ENCODE results near the gene ADCY9. TPM values are rescaled to one million over a fixed set of nuclear protein-coding genes. Genes with fewer than 3 reads are reported as not detected.

ADCY9 gene
- total RNA-seq, 2 experiments from 2014 or later, result 6.5 to 7.1 TPM

DNA sequence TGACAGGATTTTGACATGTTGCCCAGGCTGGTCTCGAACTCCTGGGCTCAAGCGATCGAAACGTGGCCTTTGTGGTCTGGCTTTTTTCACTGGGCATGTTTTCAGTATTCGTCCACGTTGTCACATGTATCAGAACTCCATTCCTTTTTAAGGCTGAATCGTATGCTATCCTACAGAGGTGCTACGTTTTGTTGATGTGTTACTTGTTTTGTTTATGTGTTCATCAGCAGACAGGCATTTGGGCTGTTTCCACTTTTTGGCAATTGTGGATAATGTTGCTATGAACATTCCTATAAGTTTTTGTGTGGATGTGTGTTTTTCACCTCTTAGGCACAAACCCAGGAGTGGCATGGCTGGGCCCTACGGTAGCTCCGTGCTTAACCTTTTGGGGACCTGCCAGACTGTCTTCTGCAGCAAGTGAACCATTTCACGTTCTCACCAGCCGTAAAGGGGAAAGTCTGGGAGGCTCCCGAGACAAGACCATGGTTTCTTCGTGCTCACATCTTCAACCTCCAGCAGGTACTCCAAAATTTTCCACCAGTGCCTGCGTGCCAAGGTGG lies 26.9 kb downstream of the ADCY9 start:
- H3K27me3 Mint-ChIP-seq (ENCODE audit: low read depth), result no peaks in the 10 kb centered on the region
- DNase-seq, result no peak
- no peak overlapping the region for H3K4me3 Mint-ChIP-seq
- H3K9me3 Mint-ChIP-seq, result no peaks in the 10 kb centered on the region
- no peaks in the 10 kb centered on the region for H3K36me3 Mint-ChIP-seq (ENCODE audit: low read depth)
- CTCF ChIA-PET, result no interaction called here
- no peaks in the 10 kb centered on the region for H3K4me1 Mint-ChIP-seq (ENCODE audit: low read depth)
- H3K27ac Mint-ChIP-seq, result no peak overlapping the region
- intact Hi-C loops (cut with micrococcal nuclease), result no loop called here

DNA sequence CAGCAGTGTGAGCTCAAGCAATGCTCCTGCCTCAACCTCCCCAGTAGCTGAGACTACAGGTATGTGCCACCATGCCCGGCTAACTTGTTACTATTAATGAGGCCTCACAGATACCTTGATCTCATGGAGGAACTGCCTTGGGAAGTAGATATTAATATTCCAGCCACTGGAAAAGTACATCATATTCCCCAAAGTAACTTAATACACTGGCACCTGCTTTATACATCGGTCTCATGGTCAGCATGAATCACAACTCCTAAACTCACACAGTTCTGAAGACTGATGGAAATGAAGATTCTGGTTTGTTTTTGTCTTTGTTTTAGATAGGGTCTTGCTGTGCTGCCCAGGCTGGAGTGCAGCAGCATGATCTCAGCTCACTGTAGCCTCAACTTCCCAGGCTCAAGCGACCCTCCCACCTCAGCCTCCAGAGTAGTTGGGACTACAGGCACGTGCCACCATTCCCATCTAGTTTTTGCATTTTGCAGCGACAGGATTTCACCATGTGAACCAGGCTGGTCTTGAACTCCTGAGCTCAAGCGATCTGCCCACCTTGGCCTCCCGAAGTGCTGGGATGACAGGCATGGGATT lies 28.2 kb downstream of the ADCY9 start:
- H3K9me3 Mint-ChIP-seq, result no peaks in the 10 kb centered on the region
- H3K4me3 Mint-ChIP-seq, result no peak overlapping the region
- no peaks in the 10 kb centered on the region for H3K27me3 Mint-ChIP-seq (ENCODE audit: low read depth)
- DNase-seq, result no peak
- no peak overlapping the region for H3K27ac Mint-ChIP-seq
- CTCF ChIA-PET, result interaction anchor here (0.6 to 0.7 kb wide), 2 partner anchors 15 to 310 kb away, joined by 3 read pairs; no protein-coding TSS in a partner anchor
- peaks cover 2% of the 10 kb centered on the region for H3K4me1 Mint-ChIP-seq (ENCODE audit: low read depth)
- no peaks in the 10 kb centered on the region for H3K36me3 Mint-ChIP-seq (ENCODE audit: low read depth)
- intact Hi-C loops (cut with micrococcal nuclease), result no loop called here

DNA sequence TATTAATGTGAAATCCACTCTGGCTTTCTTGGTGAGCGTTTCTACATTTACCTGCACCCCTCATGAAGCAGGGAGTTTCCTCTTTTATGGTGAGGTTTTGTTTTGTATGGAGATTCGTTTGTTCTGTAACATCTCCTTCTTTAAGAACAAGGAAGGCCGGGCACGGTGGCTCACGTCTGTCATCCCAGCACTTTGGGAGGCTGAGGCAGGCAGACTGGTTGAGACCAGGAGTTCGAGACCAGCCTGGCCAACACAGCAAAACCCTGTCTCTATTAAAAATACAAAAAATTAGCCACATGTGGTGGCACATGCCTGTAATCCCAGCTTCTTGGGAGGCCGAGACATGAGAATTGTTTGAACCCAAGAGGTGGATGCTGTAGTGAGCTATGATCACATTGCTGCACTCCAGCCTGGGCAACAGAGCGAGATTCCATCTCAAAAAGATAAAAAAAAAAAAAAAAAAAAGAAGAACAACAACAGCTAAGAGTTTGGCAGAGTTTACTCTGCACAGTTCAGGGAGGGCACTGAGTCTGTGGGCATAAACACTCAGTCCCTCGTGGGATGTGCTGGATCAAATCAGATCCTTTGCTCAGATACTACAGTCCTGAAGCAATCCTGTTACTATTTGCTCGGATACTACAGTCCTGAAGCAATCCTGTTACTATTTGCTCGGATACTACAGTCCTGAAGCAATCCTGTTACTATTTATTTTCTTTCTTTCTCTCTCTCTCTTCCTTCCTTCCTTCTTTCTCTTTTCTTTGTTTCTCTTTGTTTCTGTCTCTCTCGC lies 28.9 kb downstream of the ADCY9 start:
- Mint-ChIP-seq H3K9me3 (no peaks in the 10 kb centered on the region), H3K4me1 (ENCODE audit: low read depth) (peaks cover 10% of the 10 kb centered on the region), H3K4me3 (no peak overlapping the region), H3K36me3 (ENCODE audit: low read depth) (no peaks in the 10 kb centered on the region), H3K27me3 (ENCODE audit: low read depth) (no peaks in the 10 kb centered on the region), H3K27ac (no peak overlapping the region)
- DNase-seq, result no peak
- CTCF ChIA-PET, result interaction anchor here (0.6 to 0.7 kb wide), 2 partner anchors 16 to 311 kb away, joined by 3 read pairs; no protein-coding TSS in a partner anchor
- intact Hi-C loops (cut with micrococcal nuclease), result no loop called here

DNA sequence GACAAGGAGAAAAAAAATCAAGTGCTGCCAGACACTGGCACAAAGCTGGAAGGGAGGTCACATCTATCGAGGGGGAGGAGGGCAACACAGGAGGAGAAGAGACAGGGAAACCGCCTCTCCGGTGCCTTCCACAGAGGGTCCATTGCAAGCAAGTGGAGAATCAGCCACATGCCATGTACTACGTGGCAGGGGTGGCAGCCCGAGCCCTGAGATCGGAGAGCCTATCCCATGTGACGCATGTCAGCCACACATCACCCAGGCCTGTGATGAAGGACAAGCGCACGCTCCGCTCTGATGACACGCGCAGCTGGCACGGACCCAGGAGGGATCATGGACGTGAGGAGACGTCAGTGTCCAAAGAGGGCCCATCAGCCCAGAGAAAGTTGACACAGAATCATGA lies 30.1 kb downstream of the ADCY9 start:
- no peak overlapping the region for H3K27ac Mint-ChIP-seq
- H3K4me1 Mint-ChIP-seq (ENCODE audit: low read depth), result peaks cover 21% of the 10 kb centered on the region

DNA sequence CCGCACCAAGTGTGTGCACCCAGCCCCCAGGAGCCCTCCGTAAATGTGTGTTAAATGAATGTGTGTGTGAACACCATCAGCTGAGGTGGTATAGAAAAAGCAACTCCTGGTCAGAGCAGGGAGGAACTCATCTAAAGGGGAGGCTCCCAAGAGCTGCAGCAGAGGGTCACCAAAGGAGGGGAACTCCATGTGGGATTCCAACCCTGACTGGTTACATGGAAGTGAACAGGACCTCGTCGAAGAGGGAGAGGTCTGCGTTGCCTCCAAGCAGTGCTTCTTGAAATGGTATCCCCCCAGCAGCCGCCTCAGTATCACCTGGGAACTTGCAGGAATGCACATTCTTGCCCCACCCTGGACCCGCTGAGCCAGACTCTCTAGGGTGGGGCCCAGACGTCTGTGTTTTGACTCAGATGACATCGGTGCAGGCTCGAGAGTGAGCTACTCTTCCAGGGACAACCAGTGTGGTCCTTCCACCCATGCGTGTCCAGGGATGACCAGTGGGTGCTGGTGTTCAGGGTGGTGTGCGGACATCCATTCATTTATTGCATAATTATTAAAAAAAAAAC lies 30.8 kb downstream of the ADCY9 start:
- no peak for DNase-seq
- intact Hi-C loops (cut with micrococcal nuclease), result no loop called here
- Mint-ChIP-seq H3K9me3 (no peaks in the 10 kb centered on the region), H3K27ac (no peak overlapping the region), H3K36me3 (ENCODE audit: low read depth) (no peaks in the 10 kb centered on the region), H3K4me3 (no peak overlapping the region), H3K27me3 (ENCODE audit: low read depth) (no peaks in the 10 kb centered on the region), H3K4me1 (ENCODE audit: low read depth) (peaks cover 27% of the 10 kb centered on the region)
- CTCF ChIA-PET, result no interaction called here

More for the DNA sequence above, 30.1 kb downstream of the ADCY9 start:
- H3K36me3 Mint-ChIP-seq (ENCODE audit: low read depth), result no peaks in the 10 kb centered on the region
- CTCF ChIA-PET, result no interaction called here
- no peaks in the 10 kb centered on the region for H3K27me3 Mint-ChIP-seq (ENCODE audit: low read depth)
- intact Hi-C loops (cut with micrococcal nuclease), result no loop called here
- DNase-seq, result no peak
- no peak overlapping the region for H3K4me3 Mint-ChIP-seq
- no peaks in the 10 kb centered on the region for H3K9me3 Mint-ChIP-seq

DNA sequence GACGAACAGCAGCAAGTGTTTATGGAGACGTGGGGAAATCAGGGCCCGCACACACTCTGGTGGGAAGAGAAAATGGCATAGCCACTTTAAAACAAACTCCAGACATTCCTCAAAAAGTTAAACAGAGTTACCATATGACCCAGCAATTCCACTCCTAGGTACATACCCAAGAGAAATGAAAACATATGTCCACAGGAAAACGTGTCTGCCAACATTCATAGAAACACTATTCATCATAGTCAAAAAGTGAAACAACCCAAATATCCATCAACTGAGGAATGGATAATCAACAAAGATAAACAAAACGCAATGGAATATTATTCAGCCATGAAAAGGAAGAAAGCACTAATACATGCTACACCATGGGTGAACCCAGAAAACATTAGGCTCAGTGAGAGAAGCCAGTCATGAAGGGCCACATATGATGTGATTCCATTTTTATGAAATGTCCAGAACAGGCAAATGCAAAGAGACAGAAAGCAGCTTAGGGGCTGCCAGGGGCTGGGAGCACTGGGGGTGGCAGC lies 32.8 kb downstream of the ADCY9 start:
- Mint-ChIP-seq H3K4me3 (no peak overlapping the region), H3K27me3 (ENCODE audit: low read depth) (no peaks in the 10 kb centered on the region), H3K4me1 (ENCODE audit: low read depth) (peaks cover 37% of the 10 kb centered on the region), H3K9me3 (no peaks in the 10 kb centered on the region), H3K27ac (no peak overlapping the region), H3K36me3 (ENCODE audit: low read depth) (no peaks in the 10 kb centered on the region)
- DNase-seq, result no peak
- CTCF ChIA-PET, result no interaction called here
- intact Hi-C loops (cut with micrococcal nuclease), result loop anchor here (5.0 kb wide), 2 partner anchors 99 to 581 kb away; partner anchors contain the start of gene CLUAP1

DNA sequence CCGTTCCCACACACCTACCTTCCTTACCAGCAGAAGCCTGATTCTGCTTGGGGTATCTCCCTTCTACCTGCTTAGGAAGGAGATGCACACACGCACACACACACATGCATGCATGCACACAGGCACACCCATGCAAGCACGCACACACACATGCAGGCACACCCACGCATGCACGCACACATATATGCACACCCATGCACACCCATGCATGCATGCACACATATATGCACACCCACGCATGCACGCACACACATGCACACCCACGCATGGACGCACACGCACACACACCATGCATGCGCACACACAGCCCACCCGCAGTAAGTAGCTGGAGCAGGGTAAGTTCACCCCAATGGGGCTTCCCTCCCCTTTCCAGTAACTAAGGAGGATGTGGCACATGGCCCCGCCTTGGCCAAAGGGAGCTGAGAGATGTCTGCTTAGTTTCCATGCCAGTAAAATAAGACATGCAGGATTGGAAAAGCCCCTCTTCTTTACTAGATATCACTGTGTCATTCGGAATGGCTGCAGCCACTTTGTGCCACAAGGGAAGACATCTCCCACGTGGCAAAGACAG lies 33.7 kb downstream of the ADCY9 start:
- Mint-ChIP-seq H3K27ac (no peak overlapping the region), H3K36me3 (ENCODE audit: low read depth) (peaks cover 2% of the 10 kb centered on the region), H3K4me3 (no peak overlapping the region), H3K27me3 (ENCODE audit: low read depth) (no peaks in the 10 kb centered on the region), H3K9me3 (no peaks in the 10 kb centered on the region), H3K4me1 (ENCODE audit: low read depth) (peaks cover 43% of the 10 kb centered on the region)
- intact Hi-C loops (cut with micrococcal nuclease), result loop anchor here (5.0 kb wide), 2 partner anchors 100 to 580 kb away; partner anchors contain the start of gene CLUAP1
- CTCF ChIA-PET, result no interaction called here
- peak; percentile 55 for DNase-seq

DNA sequence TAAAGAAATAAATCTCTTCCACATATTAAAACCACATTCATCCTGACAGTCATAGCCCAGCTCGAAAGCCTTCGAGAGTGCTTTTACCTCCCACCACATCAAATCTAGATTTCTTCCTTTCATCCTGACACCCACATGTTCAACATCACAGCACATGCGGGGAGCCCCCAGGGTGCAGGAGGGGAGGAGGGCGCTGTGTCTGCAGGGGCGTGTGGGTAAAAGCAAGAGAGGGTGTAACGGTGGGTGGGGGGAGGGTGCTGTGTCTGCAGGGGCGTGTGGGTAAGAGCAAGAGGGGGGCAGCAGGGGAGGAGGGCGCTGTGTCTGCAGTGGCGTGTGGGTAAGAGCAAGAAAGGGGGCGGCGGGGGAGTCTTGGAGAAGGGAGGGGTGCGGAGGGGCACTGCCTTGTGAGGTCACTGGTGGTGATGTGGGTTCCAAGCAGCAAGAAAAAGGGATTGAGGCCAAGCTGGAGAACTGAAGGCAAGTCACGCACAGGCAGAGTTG lies 34.7 kb downstream of the ADCY9 start:
- no peaks in the 10 kb centered on the region for H3K27me3 Mint-ChIP-seq (ENCODE audit: low read depth)
- H3K4me1 Mint-ChIP-seq (ENCODE audit: low read depth), result peaks cover 51% of the 10 kb centered on the region
- H3K36me3 Mint-ChIP-seq (ENCODE audit: low read depth), result peaks cover 4% of the 10 kb centered on the region
- CTCF ChIA-PET, result interaction anchor here (1.2 kb wide), 1 partner anchor 172 kb away, joined by 3 read pairs; no protein-coding TSS in a partner anchor
- intact Hi-C loops (cut with micrococcal nuclease), result loop anchor here (2.0 to 5.0 kb wide), 3 partner anchors 31 to 579 kb away; partner anchors contain the start of gene CLUAP1
- H3K4me3 Mint-ChIP-seq, result peak overlapping the region; percentile 35
- no peaks in the 10 kb centered on the region for H3K9me3 Mint-ChIP-seq
- H3K27ac Mint-ChIP-seq, result peak overlapping the region; percentile 48
- DNase-seq, result peak; percentile 84

DNA sequence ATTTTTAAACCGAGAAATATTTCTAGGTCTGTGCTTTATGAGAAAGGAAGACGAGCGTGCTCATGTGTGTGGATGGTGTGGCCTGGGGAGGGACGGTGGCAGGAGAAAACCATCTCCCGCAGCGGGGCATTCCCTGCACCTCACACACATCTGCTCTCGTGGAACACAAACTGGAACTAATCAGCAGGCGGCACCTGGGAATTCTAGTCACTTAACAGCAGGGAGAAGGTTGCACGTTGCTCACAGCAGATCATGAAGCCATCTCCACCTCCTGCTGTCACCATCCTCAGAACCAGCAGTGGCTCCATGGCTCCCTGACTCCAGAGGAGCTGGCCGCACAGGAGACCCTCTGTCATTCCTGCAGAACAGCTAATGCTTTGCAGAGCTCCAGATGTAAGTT lies 35.2 kb downstream of the ADCY9 start:
- Mint-ChIP-seq H3K4me3 (no peak overlapping the region), H3K36me3 (ENCODE audit: low read depth) (peaks cover 4% of the 10 kb centered on the region), H3K27ac (no peak overlapping the region), H3K9me3 (no peaks in the 10 kb centered on the region), H3K4me1 (ENCODE audit: low read depth) (peaks cover 52% of the 10 kb centered on the region), H3K27me3 (ENCODE audit: low read depth) (no peaks in the 10 kb centered on the region)
- DNase-seq, result no peak
- intact Hi-C loops (cut with micrococcal nuclease), result loop anchor here (2.0 to 5.0 kb wide), 3 partner anchors 32 to 579 kb away; partner anchors contain the start of gene CLUAP1
- CTCF ChIA-PET, result interaction anchor here (1.2 kb wide), 1 partner anchor 173 kb away, joined by 3 read pairs; no protein-coding TSS in a partner anchor

DNA sequence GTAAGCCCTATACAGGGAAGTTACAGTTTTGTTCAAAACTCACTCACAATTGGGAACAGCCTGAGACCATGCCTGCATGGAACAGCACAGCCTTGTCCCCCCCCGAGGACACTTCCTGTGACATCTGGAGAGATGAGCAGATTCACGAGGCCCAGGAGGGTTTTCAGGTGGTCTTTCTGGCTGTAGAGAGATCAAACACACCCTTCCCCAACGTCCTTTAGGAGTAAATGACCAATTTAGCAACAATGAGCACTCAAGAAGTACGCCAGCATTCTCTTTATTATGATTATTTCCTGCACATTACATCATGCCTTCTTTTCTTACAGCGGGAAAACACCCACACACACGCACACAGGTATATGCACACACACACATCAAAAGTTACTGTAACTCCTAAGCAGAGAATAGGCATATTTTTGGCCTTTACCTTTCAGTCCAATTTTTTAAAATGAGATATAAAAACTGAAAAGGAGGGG lies 39.0 kb downstream of the ADCY9 start:
- Mint-ChIP-seq H3K27me3 (ENCODE audit: low read depth) (no peaks in the 10 kb centered on the region), H3K36me3 (ENCODE audit: low read depth) (peaks cover 4% of the 10 kb centered on the region), H3K4me3 (peak overlapping the region; percentile 57), H3K9me3 (no peaks in the 10 kb centered on the region), H3K4me1 (ENCODE audit: low read depth) (peaks cover 42% of the 10 kb centered on the region), H3K27ac (peak overlapping the region; percentile 94)
- intact Hi-C loops (cut with micrococcal nuclease), result loop anchor here (1.0 kb wide), 2 partner anchors 12 to 177 kb away; no protein-coding TSS in a partner anchor
- DNase-seq, result peak; percentile 75
- CTCF ChIA-PET, result no interaction called here

DNA sequence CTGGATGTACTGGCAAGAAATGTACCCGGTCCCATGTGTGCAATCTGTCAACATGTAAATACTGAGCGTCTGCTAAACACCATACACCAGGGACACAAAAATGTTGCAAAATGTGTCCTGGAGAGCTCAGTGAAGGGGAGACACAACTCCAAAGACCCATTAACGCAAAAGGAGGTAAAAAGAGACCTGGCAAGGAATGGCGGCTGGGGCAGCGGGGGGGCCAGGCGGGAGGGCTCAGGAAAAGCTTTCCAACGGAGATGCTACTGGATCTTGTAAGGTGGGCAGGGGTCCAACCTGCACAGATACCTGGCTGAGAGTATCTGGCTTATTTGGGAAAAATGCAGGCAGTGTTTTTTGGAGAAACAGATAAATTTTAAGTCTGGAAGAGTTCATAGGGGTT lies 40.7 kb downstream of the ADCY9 start:
- Mint-ChIP-seq H3K27ac (no peak overlapping the region), H3K9me3 (no peaks in the 10 kb centered on the region), H3K36me3 (ENCODE audit: low read depth) (peaks cover 4% of the 10 kb centered on the region), H3K27me3 (ENCODE audit: low read depth) (no peaks in the 10 kb centered on the region), H3K4me1 (ENCODE audit: low read depth) (peaks cover 25% of the 10 kb centered on the region), H3K4me3 (no peak overlapping the region)
- CTCF ChIA-PET, result no interaction called here
- DNase-seq, result no peak
- intact Hi-C loops (cut with micrococcal nuclease), result no loop called here
